Activated naive CD4-positive, alpha-beta T cell treated with anti-CD3 and anti-CD28 coated beads, Interleukin-2, amount 50 U/mL, for 24 hours (primary cell): ENCODE measurements around the gene RPL15.
"Not testable (repeated sequence)": the region's sequence is repeated elsewhere in the genome, so short reads cannot be mapped to it uniquely, and the experiment has no call there.

Experiments used
- H3K27ac Mint-ChIP-seq: one replicate; pipeline ENCODE4 v1.8.0; 2021; ENCODE audit warnings: mild to moderate bottlenecking, mixed read lengths
- H3K27me3 Mint-ChIP-seq: one replicate; pipeline ENCODE4 v1.8.0; 2021; ENCODE audit warnings: mixed read lengths
- H3K36me3 Mint-ChIP-seq: one replicate; pipeline ENCODE4 v1.8.0; 2021; ENCODE audit warnings: mixed read lengths
- H3K4me1 Mint-ChIP-seq: one replicate; pipeline ENCODE4 v1.8.0; 2021; ENCODE audit warnings: mixed read lengths
- H3K4me3 Mint-ChIP-seq: one replicate; pipeline ENCODE4 v1.8.0; 2021; ENCODE audit warnings: mild to moderate bottlenecking, mixed read lengths
- H3K9me3 Mint-ChIP-seq: one replicate; pipeline ENCODE4 v1.8.0; 2021; ENCODE audit warnings: mixed read lengths

The RPL15 gene

GRCh38 chr3:23913873-23914743, 2.8 kb upstream of the RPL15 start:
- Mint-ChIP-seq H3K27ac (no peak overlapping the region), H3K4me1 (peaks cover 35% of the 10 kb centered on the region), H3K9me3 (no peaks in the 10 kb centered on the region), H3K36me3 (peaks cover 24% of the 10 kb centered on the region), H3K27me3 (no peaks in the 10 kb centered on the region), H3K4me3 (no peak overlapping the region)

- H3K4me3 Mint-ChIP-seq, result peak overlapping the region; percentile 98
- no peaks in the 10 kb centered on the region for H3K27me3 Mint-ChIP-seq
- H3K36me3 Mint-ChIP-seq, result peaks cover 30% of the 10 kb centered on the region
- H3K27ac Mint-ChIP-seq, result no peak overlapping the region
- H3K9me3 Mint-ChIP-seq, result no peaks in the 10 kb centered on the region
- peaks cover 49% of the 10 kb centered on the region for H3K4me1 Mint-ChIP-seq
These were observed 1.3 kb upstream of the RPL15 start for GRCh38 chr3:23915537-23916108.

- Mint-ChIP-seq H3K9me3 (no peaks in the 10 kb centered on the region), H3K4me3 (peak overlapping the region; percentile 98), H3K36me3 (peaks cover 32% of the 10 kb centered on the region), H3K27me3 (no peaks in the 10 kb centered on the region), H3K4me1 (peaks cover 51% of the 10 kb centered on the region), H3K27ac (peak overlapping the region; percentile 99)
These were observed 613 bp upstream of the RPL15 start for GRCh38 chr3:23916152-23916885.

- peak overlapping the region; percentile 98 for H3K4me3 Mint-ChIP-seq
- peaks cover 49% of the 10 kb centered on the region for H3K4me1 Mint-ChIP-seq
These were observed 859 bp downstream of the RPL15 start for GRCh38 chr3:23917679-23918303.

GRCh38 chr3:23918331-23918730, 1.4 kb downstream of the RPL15 start:
- peaks cover 49% of the 10 kb centered on the region for H3K4me1 Mint-ChIP-seq
- H3K9me3 Mint-ChIP-seq, H3K27me3 Mint-ChIP-seq: not testable (repeated sequence)
- peak overlapping the region; percentile 99 for H3K27ac Mint-ChIP-seq
- H3K36me3 Mint-ChIP-seq, result peaks cover 32% of the 10 kb centered on the region
- H3K4me3 Mint-ChIP-seq, result peak overlapping the region; percentile 98

More at GRCh38 chr3:23917679-23918303, 859 bp downstream of the RPL15 start:
- H3K9me3 Mint-ChIP-seq, H3K27me3 Mint-ChIP-seq: not testable (repeated sequence)
- peak overlapping the region; percentile 99 for H3K27ac Mint-ChIP-seq
- H3K36me3 Mint-ChIP-seq, result peaks cover 32% of the 10 kb centered on the region

GRCh38 chr3:23919628-23920027, 2.7 kb downstream of the RPL15 start:
- H3K4me1 Mint-ChIP-seq, result peaks cover 41% of the 10 kb centered on the region
- peaks cover 32% of the 10 kb centered on the region for H3K36me3 Mint-ChIP-seq
- H3K27ac Mint-ChIP-seq, result no peak overlapping the region
- peak overlapping the region; percentile 98 for H3K4me3 Mint-ChIP-seq
- H3K27me3 Mint-ChIP-seq, result no peaks in the 10 kb centered on the region
- H3K9me3 Mint-ChIP-seq, result no peaks in the 10 kb centered on the region

- Mint-ChIP-seq H3K36me3 (peaks cover 32% of the 10 kb centered on the region), H3K9me3 (no peaks in the 10 kb centered on the region), H3K4me3 (peak overlapping the region; percentile 98), H3K4me1 (peaks cover 36% of the 10 kb centered on the region), H3K27ac (peak overlapping the region; percentile 81), H3K27me3 (no peaks in the 10 kb centered on the region)
These were observed 3.3 kb downstream of the RPL15 start for GRCh38 chr3:23920151-23920655.

- Mint-ChIP-seq H3K27ac (peak overlapping the region; percentile 62), H3K9me3 (no peaks in the 10 kb centered on the region), H3K4me3 (peak overlapping the region; percentile 15)
These were observed 4.2 kb downstream of the RPL15 start for GRCh38 chr3:23921052-23921511.

GRCh38 chr3:23923786-23924185, 6.9 kb downstream of the RPL15 start:
- no peaks in the 10 kb centered on the region for H3K9me3 Mint-ChIP-seq
- no peak overlapping the region for H3K27ac Mint-ChIP-seq
- peaks cover 21% of the 10 kb centered on the region for H3K4me1 Mint-ChIP-seq
- no peak overlapping the region for H3K4me3 Mint-ChIP-seq
- H3K27me3 Mint-ChIP-seq, result no peaks in the 10 kb centered on the region
- peaks cover 16% of the 10 kb centered on the region for H3K36me3 Mint-ChIP-seq

More at GRCh38 chr3:23921052-23921511, 4.2 kb downstream of the RPL15 start:
- H3K36me3 Mint-ChIP-seq, result peaks cover 32% of the 10 kb centered on the region
- no peaks in the 10 kb centered on the region for H3K27me3 Mint-ChIP-seq
- peaks cover 27% of the 10 kb centered on the region for H3K4me1 Mint-ChIP-seq

- Mint-ChIP-seq H3K36me3 (peaks cover under 1% of the 10 kb centered on the region), H3K4me1 (peaks cover 2% of the 10 kb centered on the region), H3K27ac (peak overlapping the region; percentile 6), H3K9me3 (no peaks in the 10 kb centered on the region), H3K27me3 (no peaks in the 10 kb centered on the region), H3K4me3 (no peak overlapping the region)
These were observed 9.3 kb downstream of the RPL15 start for GRCh38 chr3:23926246-23926645.

GRCh38 chr3:23926736-23927135, 9.8 kb downstream of the RPL15 start:
- Mint-ChIP-seq H3K4me3 (no peak overlapping the region), H3K27ac (no peak overlapping the region)

GRCh38 chr3:23928524-23928923, 11.6 kb downstream of the RPL15 start:
- Mint-ChIP-seq H3K27ac (no peak overlapping the region), H3K4me3 (no peak overlapping the region), H3K9me3 (no peaks in the 10 kb centered on the region), H3K36me3 (no peaks in the 10 kb centered on the region), H3K4me1 (no peaks in the 10 kb centered on the region), H3K27me3 (no peaks in the 10 kb centered on the region)

More at GRCh38 chr3:23926736-23927135, 9.8 kb downstream of the RPL15 start:
- no peaks in the 10 kb centered on the region for H3K27me3 Mint-ChIP-seq
- H3K36me3 Mint-ChIP-seq, result no peaks in the 10 kb centered on the region
- no peaks in the 10 kb centered on the region for H3K9me3 Mint-ChIP-seq
- no peaks in the 10 kb centered on the region for H3K4me1 Mint-ChIP-seq

- Mint-ChIP-seq H3K4me3 (no peak overlapping the region), H3K27me3 (no peaks in the 10 kb centered on the region), H3K9me3 (no peaks in the 10 kb centered on the region), H3K27ac (no peak overlapping the region), H3K36me3 (no peaks in the 10 kb centered on the region), H3K4me1 (no peaks in the 10 kb centered on the region)
These were observed 14.7 kb downstream of the RPL15 start for GRCh38 chr3:23931597-23931996.

GRCh38 chr3:23932571-23932970, 15.6 kb downstream of the RPL15 start:
- Mint-ChIP-seq H3K4me1 (no peaks in the 10 kb centered on the region), H3K9me3 (no peaks in the 10 kb centered on the region), H3K4me3 (no peak overlapping the region), H3K36me3 (no peaks in the 10 kb centered on the region), H3K27ac (no peak overlapping the region), H3K27me3 (no peaks in the 10 kb centered on the region)

- Mint-ChIP-seq H3K27me3 (no peaks in the 10 kb centered on the region), H3K27ac (no peak overlapping the region), H3K4me3 (no peak overlapping the region), H3K36me3 (peaks cover 4% of the 10 kb centered on the region), H3K9me3 (no peaks in the 10 kb centered on the region), H3K4me1 (no peaks in the 10 kb centered on the region)
These were observed 17.3 kb downstream of the RPL15 start for GRCh38 chr3:23934253-23934652.
